ENCODE data around the gene MAGI2.
"Not testable (repeated sequence)": the region's sequence is repeated elsewhere in the genome, so short reads cannot be mapped to it uniquely, and the experiment has no call there.

MAGI2 gene

DNA sequence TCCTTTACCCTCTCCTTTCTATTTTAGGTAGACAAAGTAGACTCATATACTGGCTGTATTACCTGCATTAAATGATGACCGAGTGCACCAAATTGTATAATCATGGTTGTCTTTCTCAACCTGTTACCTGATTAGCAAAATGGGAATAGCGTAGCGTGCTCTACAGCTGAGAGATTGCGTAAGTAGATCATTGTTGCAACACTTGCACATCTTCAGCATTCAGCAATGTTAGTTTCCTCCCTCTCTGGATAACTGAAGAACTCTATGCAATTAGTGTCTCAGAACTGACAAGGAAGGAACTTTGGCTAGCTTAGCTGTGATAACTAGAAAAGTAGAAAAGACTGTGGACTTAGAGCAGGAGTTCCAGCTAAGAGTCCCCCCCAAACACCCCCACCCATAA lies 867.5 kb downstream of the MAGI2 start:
- Histone ChIP-seq H3K36me3 (ENCODE audit: low read length) (no peaks in the 10 kb centered on the region), H4K20me1 (ENCODE audit: low read depth, low read length) (no peaks in the 10 kb centered on the region), H3F3A (ENCODE audit: insufficient read depth) (no peaks in the 10 kb centered on the region), H2AFZ (ENCODE audit: low read depth, low read length, severe bottlenecking) (no peak overlapping the region), H3K9me3 (ENCODE audit: insufficient read depth, low read length) (no peaks in the 10 kb centered on the region), H3K9me2 (replicated peaks; ENCODE audit: insufficient read depth, low read length) (no peaks in the 10 kb centered on the region), H3K4me3 (ENCODE audit: insufficient read depth, low read length, poor library complexity, severe bottlenecking) (no peak overlapping the region), H3K27me3 (ENCODE audit: low read length) (no peaks in the 10 kb centered on the region), H3K4me2 (ENCODE audit: low read depth, low read length, poor library complexity, severe bottlenecking) (no peak overlapping the region), H3K27ac (ENCODE audit: low read depth, low read length) (no peak overlapping the region), H3K9ac (ENCODE audit: low read length) (no peak overlapping the region), H3K79me2 (ENCODE audit: insufficient read depth, low read length) (no peaks in the 10 kb centered on the region)
- no peak for TF ChIP-seq EZH2phosphoT487 (conservative IDR thresholded peaks at IDR 0.05; ENCODE audit: low read length)
- TF ChIP-seq CTCF (IDR thresholded peaks at IDR 0.05; ENCODE audit: insufficient read depth, low read length, poor library complexity, severe bottlenecking): no peak

DNA sequence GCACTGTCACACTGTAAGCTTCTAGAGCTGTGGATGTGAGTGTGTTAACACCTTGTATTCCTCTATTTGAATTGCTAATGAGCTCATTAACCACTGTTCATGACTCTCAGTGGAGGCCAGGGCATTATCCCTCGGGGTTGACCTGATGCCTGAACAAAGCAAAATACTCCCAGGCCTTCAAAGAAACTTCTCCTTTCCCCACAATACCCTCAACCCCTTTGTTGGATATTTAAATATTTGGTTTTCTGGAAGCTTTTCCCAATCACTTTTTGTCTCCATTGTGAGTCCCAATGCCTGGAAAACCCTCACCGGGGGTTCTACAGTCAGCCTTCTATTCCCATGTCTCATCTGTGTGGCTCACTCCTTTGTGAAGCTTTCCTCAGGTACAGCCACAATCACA lies 874.8 kb downstream of the MAGI2 start:
- Histone ChIP-seq H3K9me2 (replicated peaks; ENCODE audit: insufficient read depth, low read length) (no peaks in the 10 kb centered on the region), H3K4me2 (ENCODE audit: low read depth, low read length, poor library complexity, severe bottlenecking) (no peak overlapping the region), H4K20me1 (ENCODE audit: low read depth, low read length) (no peaks in the 10 kb centered on the region), H3K4me3 (ENCODE audit: insufficient read depth, low read length, poor library complexity, severe bottlenecking) (no peak overlapping the region), H2AFZ (ENCODE audit: low read depth, low read length, severe bottlenecking) (no peak overlapping the region), H3K27me3 (ENCODE audit: low read length) (no peaks in the 10 kb centered on the region), H3K9me3 (ENCODE audit: insufficient read depth, low read length) (no peaks in the 10 kb centered on the region), H3K9ac (ENCODE audit: low read length) (no peak overlapping the region), H3K27ac (ENCODE audit: low read depth, low read length) (no peak overlapping the region), H3K79me2 (ENCODE audit: insufficient read depth, low read length) (no peaks in the 10 kb centered on the region), H3K36me3 (ENCODE audit: low read length) (no peaks in the 10 kb centered on the region), H3F3A (ENCODE audit: insufficient read depth) (no peaks in the 10 kb centered on the region)
- TF ChIP-seq EZH2phosphoT487 (conservative IDR thresholded peaks at IDR 0.05; ENCODE audit: low read length) (no peak), CTCF (IDR thresholded peaks at IDR 0.05; ENCODE audit: insufficient read depth, low read length, poor library complexity, severe bottlenecking) (no peak)

DNA sequence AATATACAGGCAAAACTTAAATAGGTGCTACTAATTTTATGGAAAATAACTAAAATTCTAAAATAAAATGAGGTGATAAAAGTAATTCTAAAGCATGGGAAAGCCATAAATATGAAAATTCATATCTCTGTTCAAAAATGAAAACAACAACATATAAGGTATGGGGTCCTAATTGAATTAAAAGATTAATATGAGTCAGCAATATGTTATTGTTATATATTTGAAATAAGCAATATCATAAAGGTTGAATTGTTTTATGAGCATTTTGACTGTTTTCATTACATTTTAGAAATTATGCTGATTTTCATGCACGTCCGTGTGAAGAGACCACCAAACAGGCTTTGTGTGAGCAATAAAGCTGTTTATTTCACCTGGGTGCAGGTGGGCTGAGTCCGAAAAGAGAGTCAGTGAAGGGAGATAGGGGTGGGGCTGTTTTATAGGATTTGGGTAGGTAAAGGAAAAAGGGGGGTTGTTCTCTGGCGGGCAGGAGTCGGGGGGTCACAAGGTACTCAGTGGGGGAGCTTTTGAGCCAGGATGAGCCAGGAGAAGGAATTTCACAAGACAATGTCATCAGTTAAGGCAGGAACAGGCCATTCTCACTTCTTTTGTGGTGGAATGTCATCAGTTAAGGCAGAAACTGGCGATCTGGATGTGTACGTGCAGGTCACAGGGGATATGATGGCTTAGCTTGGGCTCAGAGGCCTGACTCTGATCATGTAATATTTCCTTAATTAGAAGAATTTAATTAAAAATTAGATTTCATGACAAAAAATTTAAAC lies 876.1 kb downstream of the MAGI2 start:
- H3K9me3 ChIP-seq (ENCODE audit: insufficient read depth, low read length); H3K27me3 ChIP-seq (ENCODE audit: low read length); H3K4me3 ChIP-seq (ENCODE audit: insufficient read depth, low read length, poor library complexity, severe bottlenecking); H3K27ac ChIP-seq (ENCODE audit: low read depth, low read length); H2AFZ ChIP-seq (ENCODE audit: low read depth, low read length, severe bottlenecking); H3K9ac ChIP-seq (ENCODE audit: low read length); H3K36me3 ChIP-seq (ENCODE audit: low read length); H3K4me2 ChIP-seq (ENCODE audit: low read depth, low read length, poor library complexity, severe bottlenecking); H3F3A ChIP-seq (ENCODE audit: insufficient read depth); H4K20me1 ChIP-seq (ENCODE audit: low read depth, low read length); H3K79me2 ChIP-seq (ENCODE audit: insufficient read depth, low read length); H3K9me2 ChIP-seq (replicated peaks; ENCODE audit: insufficient read depth, low read length): not testable (repeated sequence)

- no peaks in the 10 kb centered on the region for H4K20me1 ChIP-seq (ENCODE audit: low read depth, low read length)
- H3K27ac ChIP-seq (ENCODE audit: low read depth, low read length): no peak overlapping the region
- no peak for TF ChIP-seq CTCF (IDR thresholded peaks at IDR 0.05; ENCODE audit: insufficient read depth, low read length, poor library complexity, severe bottlenecking)
- TF ChIP-seq EZH2phosphoT487 (conservative IDR thresholded peaks at IDR 0.05; ENCODE audit: low read length): no peak
- no peaks in the 10 kb centered on the region for H3K79me2 ChIP-seq (ENCODE audit: insufficient read depth, low read length)
- H3F3A ChIP-seq (ENCODE audit: insufficient read depth): no peaks in the 10 kb centered on the region
- H3K9ac ChIP-seq (ENCODE audit: low read length): no peak overlapping the region
- no peaks in the 10 kb centered on the region for H3K9me2 ChIP-seq (replicated peaks; ENCODE audit: insufficient read depth, low read length)
- H3K27me3 ChIP-seq (ENCODE audit: low read length): no peaks in the 10 kb centered on the region
- H3K4me2 ChIP-seq (ENCODE audit: low read depth, low read length, poor library complexity, severe bottlenecking): no peak overlapping the region
- H3K9me3 ChIP-seq (ENCODE audit: insufficient read depth, low read length): no peaks in the 10 kb centered on the region
- H3K36me3 ChIP-seq (ENCODE audit: low read length): no peaks in the 10 kb centered on the region
- H3K4me3 ChIP-seq (ENCODE audit: insufficient read depth, low read length, poor library complexity, severe bottlenecking): no peak overlapping the region
- H2AFZ ChIP-seq (ENCODE audit: low read depth, low read length, severe bottlenecking): no peak overlapping the region
These were observed 877.2 kb downstream of the MAGI2 start for GRCh38 chr7:78576236-78576635.
